Upper lobe of left lung (tissue), 6 donors: ENCODE data around the gene ABL1. TPM values are rescaled to one million over a fixed set of nuclear protein-coding genes. Genes with fewer than 3 reads are reported as not detected.
"Not testable (repeated sequence)": the region's sequence is repeated elsewhere in the genome, so short reads cannot be mapped to it uniquely, and the experiment has no call there.

ENCODE experiments used
- ATAC-seq, 2 donors: fragments of 200-7000 bp; cut with Tn5 transposase; one replicate each; pipeline ENCODE4 v1.9.1; 2022; ENCODE audit warnings: mild to moderate bottlenecking in 2 of 2, moderate library complexity in 2 of 2; ENCODE audit not compliant: low FRiP score in 2 of 2
- DNase-seq, 2 donors: peaks; one replicate each; pipeline ENCODE4 v3.0.0-alpha.2; 2019 to 2020
- H3K27ac ChIP-seq, 4 donors: fragments of 200-600 bp; sonication (generic); one replicate each; pipeline ENCODE4 v1.5.1; 2016 to 2019
- H3K27me3 ChIP-seq, 4 donors: fragments of 200-600 bp; sonication (generic); one replicate each; pipeline ENCODE4 v1.5.1; 2017 to 2019
- H3K36me3 ChIP-seq, 4 donors: fragments of 200-600 bp; sonication (generic); one replicate each; pipeline ENCODE4 v1.5.1; 2016 to 2019
- H3K4me1 ChIP-seq, 4 donors: fragments of 200-600 bp; sonication (generic); one replicate each; pipeline ENCODE4 v1.5.1; 2018 to 2019
- H3K4me3 ChIP-seq, 4 donors: fragments of 200-600 bp; sonication (generic); one replicate each; pipeline ENCODE4 v1.5.1; 2017 to 2019; ENCODE audit warnings: mild to moderate bottlenecking in 2 of 4, moderate library complexity in 1 of 4
- H3K9me3 ChIP-seq, 4 donors: fragments of 200-600 bp; sonication (generic); one replicate each; pipeline ENCODE4 v1.5.1; 2018 to 2019
- CTCF ChIP-seq, 6 experiments: fragments of 450-650 bp in 4 of 6; fragments of 200-600 bp in 2 of 6; sonication (generic) in 2 of 6; IDR thresholded peaks; one replicate each; pipeline ENCODE4 v1.5.1; 2016 to 2019; ENCODE audit warnings: antibody characterized with exemption in 6 of 6
- EP300 ChIP-seq, 4 donors: sonication (generic); formaldehyde crosslinking; IDR thresholded peaks; one replicate each; pipeline ENCODE4 v1.5.1; 2017; ENCODE audit warnings: antibody characterized with exemption in 4 of 4, control low read depth in 2 of 4
- POLR2A ChIP-seq, 4 donors: fragments of 450-650 bp; IDR thresholded peaks; one replicate each; pipeline ENCODE4 v1.5.1; 2016 to 2017; ENCODE audit warnings: antibody characterized with exemption in 4 of 4, mild to moderate bottlenecking in 2 of 4
- POLR2AphosphoS5 ChIP-seq, 2 donors: sonication (generic); formaldehyde crosslinking; IDR thresholded peaks; one replicate each; pipeline ENCODE4 v1.5.1; 2017; ENCODE audit warnings: antibody characterized with exemption in 2 of 2
- WGBS, 2 donors: methylation state at CpG; one replicate each; pipeline ENCODE4 v1.1.5; 2017 to 2018; 5-methylcytosine and 5-hydroxymethylcytosine counted together
- total RNA-seq, 6 donors: library from RNA; depleted of rRNA in 4 of 6; stranded (reverse); fragments of >200 nt in 4 of 6; gene quantifications; one replicate each; pipeline versions ENCODE4 v1.1.0 to v1.2.1, GENCODE V29; 2016 to 2021
- donor health status: DM: no; HTN: no; CAD: no; lungs with moderate emphysema.
- donor health status: DM: no; HTN: yes; CAD: no; lungs with severe emphysema.

ABL1 gene
- total RNA-seq, 6 donors from 2014 or later: 39.8 to 56.5 (median 47.0) TPM

- Histone ChIP-seq H3K27ac (no peak overlapping the region), H3K9me3 (no peaks in the 10 kb centered on the region), H3K27me3 (no peaks in the 10 kb centered on the region), H3K36me3 (no peaks in the 10 kb centered on the region), H3K4me1 (no peaks in the 10 kb centered on the region), H3K4me3 (no peak overlapping the region)
- no peak for TF ChIP-seq EP300 (IDR thresholded peaks at IDR 0.05)
- TF ChIP-seq POLR2AphosphoS5 (IDR thresholded peaks at IDR 0.05): no peak
- DNase-seq (peak in 1 of 2 donors; percentile 66), ATAC-seq (no peak)
- WGBS, 2 donors: 79% methylated on average over 13 to 18 of the region's 19 CpGs
These were observed 73.9 kb downstream of the ABL1 start for GRCh38 chr9:130908878-130909355.

- DNase-seq: peak in 1 of 2 donors; percentile 69
- H3K4me3 ChIP-seq, H3K36me3 ChIP-seq, ATAC-seq, H3K4me1 ChIP-seq, H3K9me3 ChIP-seq, H3K27me3 ChIP-seq, H3K27ac ChIP-seq: not testable (repeated sequence)
- 84 to 94% methylated on average over 16 to 20 of the region's 27 CpGs for WGBS, 2 donors
These were observed 75.0 kb downstream of the ABL1 start for GRCh38 chr9:130910041-130910440.

- not testable (repeated sequence) for H3K4me1 ChIP-seq, H3K27ac ChIP-seq, ATAC-seq, DNase-seq, H3K36me3 ChIP-seq, H3K4me3 ChIP-seq, H3K9me3 ChIP-seq, H3K27me3 ChIP-seq
- WGBS, 2 donors: 29 to 64% methylated on average over 1 of the region's 1 CpG
These were observed 75.6 kb downstream of the ABL1 start for GRCh38 chr9:130910670-130911069.

- TF ChIP-seq POLR2A (IDR thresholded peaks at IDR 0.05) (no peak), POLR2AphosphoS5 (IDR thresholded peaks at IDR 0.05) (no peak), CTCF (IDR thresholded peaks at IDR 0.05) (no peak), EP300 (IDR thresholded peaks at IDR 0.05) (no peak)
- no peak overlapping the region for H3K27ac ChIP-seq
- no peaks in the 10 kb centered on the region for H3K27me3 ChIP-seq
- 51 to 86% methylated on average over 6 to 21 of the region's 26 CpGs for WGBS, 2 donors
- no peaks in the 10 kb centered on the region for H3K36me3 ChIP-seq
- no peaks in the 10 kb centered on the region for H3K9me3 ChIP-seq
- H3K4me1 ChIP-seq: no peaks in the 10 kb centered on the region
- H3K4me3 ChIP-seq: no peak overlapping the region
- ATAC-seq (no peak), DNase-seq (peak in 1 of 2 donors; percentile 61)
These were observed 76.4 kb downstream of the ABL1 start for GRCh38 chr9:130911254-130912049.

- Histone ChIP-seq H3K9me3 (no peaks in the 10 kb centered on the region), H3K27me3 (no peaks in the 10 kb centered on the region), H3K27ac (no peak overlapping the region), H3K36me3 (no peaks in the 10 kb centered on the region), H3K4me3 (no peak overlapping the region), H3K4me1 (no peaks in the 10 kb centered on the region)
- 56 to 60% methylated on average over 9 to 35 of the region's 38 CpGs for WGBS, 2 donors
- ATAC-seq (peak in 1 of 2 donors; percentile 55), DNase-seq (peak in 1 of 2 donors; percentile 85)
- no peak for TF ChIP-seq POLR2A (IDR thresholded peaks at IDR 0.05)
- no peak for TF ChIP-seq CTCF (IDR thresholded peaks at IDR 0.05)
- TF ChIP-seq POLR2AphosphoS5 (IDR thresholded peaks at IDR 0.05): no peak
- no peak for TF ChIP-seq EP300 (IDR thresholded peaks at IDR 0.05)
These were observed 78.0 kb downstream of the ABL1 start for GRCh38 chr9:130912932-130913598.

GRCh38 chr9:130913599-130914416, 78.8 kb downstream of the ABL1 start:
- no peak for ATAC-seq
- no peak overlapping the region for H3K27ac ChIP-seq
- H3K4me1 ChIP-seq: no peaks in the 10 kb centered on the region
- no peaks in the 10 kb centered on the region for H3K36me3 ChIP-seq
- TF ChIP-seq POLR2AphosphoS5 (IDR thresholded peaks at IDR 0.05) (no peak), POLR2A (IDR thresholded peaks at IDR 0.05) (no peak), EP300 (IDR thresholded peaks at IDR 0.05) (no peak), CTCF (IDR thresholded peaks at IDR 0.05) (no peak)
- WGBS, 2 donors: 62 to 70% methylated on average over 20 to 23 of the region's 23 CpGs
- no peaks in the 10 kb centered on the region for H3K27me3 ChIP-seq
- DNase-seq: peak in 1 of 2 donors; percentile 52
- no peak overlapping the region for H3K4me3 ChIP-seq
- H3K9me3 ChIP-seq: no peaks in the 10 kb centered on the region
